GM18520 (cell line): ENCODE data around the gene HUWE1.
"Not testable (repeated sequence)": the region's sequence is repeated elsewhere in the genome, so short reads cannot be mapped to it uniquely, and the experiment has no call there.

Experiments
- ATAC-seq: cut with Tn5 transposase; IDR thresholded peaks from one replicate; pipeline ENCODE4 v1.9.1; 2021; ENCODE audit not compliant: unreplicated experiment

HUWE1 gene

GRCh38 chrX:53616946-53617345, 69.6 kb downstream of the HUWE1 start:
- ATAC-seq: no peak

DNA sequence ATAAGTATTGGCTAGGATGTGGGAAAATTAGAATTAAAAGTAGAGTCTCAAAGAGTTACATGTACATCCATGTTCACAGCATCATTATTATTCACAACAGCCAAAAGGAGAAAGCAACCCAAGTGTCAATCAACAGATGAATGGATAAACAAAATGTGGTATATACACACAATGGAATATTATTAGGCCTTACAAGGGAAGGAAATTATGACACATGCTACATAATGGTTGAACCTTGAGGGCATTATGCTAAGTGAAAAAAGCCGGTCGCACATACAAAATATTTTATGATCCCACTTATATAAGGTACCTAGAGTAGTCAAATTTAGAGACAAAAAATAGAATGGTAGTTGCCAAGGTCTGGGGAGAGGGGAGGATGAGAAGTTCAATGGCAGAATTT, 80.1 kb downstream of the HUWE1 start:
- no peak for ATAC-seq

GRCh38 chrX:53605004-53605403, 81.5 kb downstream of the HUWE1 start:
- no peak for ATAC-seq

GRCh38 chrX:53599781-53600396, 86.6 kb downstream of the HUWE1 start:
- ATAC-seq: no peak

- no peak for ATAC-seq
Measured at GRCh38 chrX:53598169-53598568, 88.3 kb downstream of the HUWE1 start.

DNA sequence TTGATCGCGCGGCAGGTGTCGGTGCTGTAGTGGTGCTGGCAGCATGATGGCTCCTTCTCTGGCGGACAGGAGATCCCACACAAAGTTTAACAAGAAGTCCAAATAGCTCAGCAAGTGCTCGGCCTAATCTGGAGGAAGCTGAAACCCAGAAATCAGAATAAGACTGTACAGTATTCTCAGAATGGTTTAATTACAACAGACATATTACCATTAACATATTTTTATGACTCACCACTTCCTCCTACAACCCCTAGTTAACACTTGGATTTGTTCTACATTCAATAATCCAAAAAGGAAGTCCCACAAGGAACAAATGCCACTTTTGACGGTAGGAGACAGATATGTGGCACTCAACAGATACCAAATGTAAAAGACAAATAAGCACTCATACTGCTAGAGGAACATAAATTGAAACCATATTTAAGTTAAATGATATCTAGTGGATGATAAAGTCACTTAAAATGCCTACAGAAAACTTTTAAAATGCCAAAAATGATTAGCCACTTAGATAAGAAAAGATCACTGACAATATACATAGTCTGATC, 91.2 kb downstream of the HUWE1 start:
- ATAC-seq: no peak

- no peak for ATAC-seq
Measured at GRCh38 chrX:53594354-53594753, 92.2 kb downstream of the HUWE1 start.

DNA sequence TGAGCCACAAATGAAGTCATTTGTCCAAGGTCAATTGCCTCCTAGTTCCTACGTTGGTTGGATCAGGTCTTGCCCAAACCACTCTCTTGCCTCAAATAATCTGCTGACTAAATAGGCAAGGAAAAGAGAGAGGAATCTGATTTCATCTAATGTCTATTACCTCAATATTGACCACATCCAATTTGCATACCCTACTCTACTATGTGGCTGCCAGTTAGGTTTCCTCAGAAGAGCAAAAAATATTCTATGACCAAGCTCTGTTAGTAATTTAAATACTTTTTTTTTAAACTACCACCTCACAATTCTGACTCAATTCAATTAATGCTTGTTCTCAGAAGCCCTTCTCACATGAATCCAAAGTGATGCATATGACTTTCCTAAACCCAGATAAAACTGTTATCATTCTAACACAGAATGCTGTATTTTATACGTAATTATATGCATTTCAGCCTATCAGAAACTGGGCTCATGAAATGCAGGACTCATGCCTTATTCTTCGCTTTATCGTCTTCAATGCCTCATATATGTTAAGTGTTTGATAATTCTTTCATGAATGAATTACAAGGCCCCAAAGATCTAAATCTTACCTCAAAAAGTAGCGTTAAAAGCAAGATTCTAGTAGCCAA, 98.6 kb downstream of the HUWE1 start:
- no peak for ATAC-seq

DNA sequence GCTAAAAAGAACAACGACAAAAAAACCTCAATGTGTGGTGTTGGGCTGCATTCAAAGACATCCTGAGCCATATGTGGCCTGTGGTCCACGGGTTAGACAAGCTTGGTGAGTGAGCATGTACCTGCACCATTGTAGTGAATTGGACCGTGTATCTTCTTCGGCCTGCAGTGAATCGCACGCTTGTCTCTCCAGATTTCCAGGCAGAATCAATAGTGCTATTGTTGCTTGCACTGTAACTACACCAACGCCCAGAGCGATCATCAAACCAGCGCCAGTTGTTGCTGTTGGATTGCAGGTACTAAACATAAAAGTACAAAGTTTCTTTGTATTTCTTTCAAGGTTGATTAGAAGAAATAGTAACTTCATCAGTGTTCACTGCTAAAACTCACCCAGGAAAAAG, 101.6 kb downstream of the HUWE1 start:
- no peak for ATAC-seq

GRCh38 chrX:53583571-53583970, 102.9 kb downstream of the HUWE1 start:
- no peak for ATAC-seq

- no peak for ATAC-seq
Measured at GRCh38 chrX:53580742-53581504, 105.6 kb downstream of the HUWE1 start.

DNA sequence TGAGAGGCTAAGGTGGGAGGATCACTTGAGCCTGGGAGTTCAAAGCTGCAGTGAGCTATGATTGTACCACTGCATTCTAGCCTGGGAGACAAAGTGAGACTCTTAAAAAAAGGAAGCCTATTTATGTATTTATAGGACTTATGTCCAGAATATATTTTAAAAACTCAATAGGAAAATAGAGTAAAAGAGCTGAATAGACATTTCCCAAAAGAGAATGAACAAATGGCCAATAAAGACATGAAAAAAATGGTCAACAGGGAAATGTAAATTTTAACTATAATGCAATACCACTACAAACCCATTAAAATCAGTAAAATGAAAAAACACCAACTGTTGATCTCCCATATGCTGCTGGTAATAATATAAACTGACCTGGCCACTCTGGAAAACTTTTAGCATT, 115.0 kb downstream of the HUWE1 start:
- ATAC-seq: no peak

- ATAC-seq: no peak
Measured at GRCh38 chrX:53563324-53563723, 123.2 kb downstream of the HUWE1 start.

DNA sequence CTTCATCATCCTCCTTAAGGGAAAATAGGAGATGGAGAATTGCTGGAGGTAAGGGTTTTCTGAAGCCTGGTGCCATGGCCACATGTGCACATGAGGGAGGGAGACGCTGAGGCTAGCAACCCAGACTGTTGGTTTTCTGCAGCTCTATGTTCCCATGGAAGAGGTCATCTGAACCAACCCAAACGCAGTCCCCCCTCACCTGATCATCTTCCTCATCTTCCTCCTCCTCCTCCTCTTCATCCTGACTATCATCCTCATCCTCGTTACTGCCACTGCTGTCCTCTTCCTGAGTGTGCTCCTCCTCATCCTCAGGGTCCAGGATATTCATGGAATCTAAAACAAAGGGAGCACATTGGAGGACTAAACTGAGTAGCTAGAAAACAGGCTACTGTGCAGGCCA, 124.6 kb downstream of the HUWE1 start:
- no peak for ATAC-seq

- no peak for ATAC-seq
Measured at GRCh38 chrX:53558646-53559045, 127.9 kb downstream of the HUWE1 start.

DNA sequence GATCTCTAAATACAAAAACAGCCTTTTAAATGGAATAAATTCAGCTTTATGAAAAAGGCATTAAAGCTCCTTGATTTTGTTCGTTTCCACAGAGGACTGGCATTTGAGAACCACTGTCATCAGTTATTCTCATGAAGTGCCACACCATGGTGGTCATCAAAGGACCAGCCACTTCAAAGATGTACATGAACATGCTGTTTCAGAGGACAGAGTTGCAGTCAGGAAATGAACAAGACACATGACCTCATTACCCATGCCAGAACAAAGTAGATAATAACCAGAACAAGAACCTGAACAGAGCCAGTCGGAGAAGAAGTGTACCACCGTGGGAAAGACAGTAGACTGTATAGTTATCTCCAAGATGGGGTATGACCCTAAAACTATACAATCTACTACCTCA, 129.7 kb downstream of the HUWE1 start:
- no peak for ATAC-seq

DNA sequence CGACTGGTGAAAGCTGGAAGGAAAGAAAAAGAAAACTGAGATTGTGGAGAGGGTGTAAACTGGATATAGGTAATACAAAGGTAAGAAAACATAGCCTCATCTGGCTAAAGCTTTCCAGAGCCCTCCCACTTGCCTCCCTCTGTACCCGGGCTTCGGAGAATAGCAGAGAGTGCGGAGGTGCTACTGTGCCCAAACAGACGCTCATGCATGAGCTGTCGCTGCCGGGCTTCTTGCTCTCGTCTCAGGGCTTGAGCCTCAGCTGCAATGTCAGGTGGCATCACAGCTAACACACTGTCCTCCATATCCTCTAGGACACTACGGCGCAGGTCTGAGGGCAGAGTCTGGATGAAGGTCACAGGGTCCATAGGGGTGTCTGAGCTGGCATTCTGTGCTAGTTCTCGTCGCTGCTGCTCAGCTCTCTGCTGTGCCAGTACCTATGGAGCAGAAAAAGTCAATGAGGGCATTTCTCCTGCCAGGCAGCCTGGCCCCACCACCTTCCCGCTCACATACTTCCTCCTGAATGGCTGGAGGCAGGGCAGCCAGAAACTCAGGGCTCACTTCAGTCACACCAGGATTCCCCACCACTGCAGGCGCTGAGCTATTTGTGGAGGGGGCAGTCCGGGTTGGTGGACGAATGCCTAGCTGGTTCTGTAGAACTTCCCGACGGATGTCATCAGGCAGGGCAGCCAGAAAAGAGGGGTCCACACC, 135.6 kb downstream of the HUWE1 start:
- ATAC-seq: no peak

DNA sequence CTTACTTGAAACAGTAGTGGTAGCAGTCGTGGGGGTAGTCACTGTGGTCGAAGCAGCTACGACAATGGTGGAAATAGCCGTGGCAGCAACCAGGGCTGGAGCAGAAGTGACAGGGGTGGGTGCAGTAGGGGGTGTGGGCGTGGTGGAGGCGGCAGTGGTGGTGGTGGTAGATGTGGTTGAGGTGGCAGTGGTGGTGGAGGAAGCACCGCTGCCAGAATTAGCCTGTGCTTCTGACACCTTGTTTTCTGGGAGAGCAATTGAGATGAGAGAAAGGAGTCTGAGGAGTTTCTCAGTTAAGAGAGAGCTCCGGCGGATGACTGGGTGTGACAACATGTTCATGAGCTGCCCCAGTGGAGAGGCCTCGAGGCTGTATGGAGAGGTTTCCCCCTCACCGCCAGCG, 138.9 kb downstream of the HUWE1 start:
- ATAC-seq: no peak

DNA sequence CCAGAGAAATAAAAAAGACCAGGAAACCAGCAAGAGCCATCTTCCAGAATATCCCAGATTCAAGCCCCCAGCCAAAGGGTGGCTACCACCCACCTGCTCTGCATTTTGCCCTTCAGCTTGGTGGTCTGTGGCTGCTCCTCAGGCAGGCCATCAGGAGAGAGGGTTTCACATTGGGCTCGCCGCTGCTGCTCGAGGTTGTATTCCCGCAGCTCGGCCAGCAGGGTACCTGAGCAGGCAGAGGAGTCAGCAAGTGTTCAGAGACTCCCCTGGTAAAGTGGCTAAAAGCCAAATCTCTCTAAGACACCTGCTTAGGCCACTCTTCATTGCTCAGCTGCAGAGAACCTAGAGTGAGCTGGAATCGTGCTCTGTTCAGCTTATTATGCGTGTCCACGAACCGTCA, 141.6 kb downstream of the HUWE1 start:
- ATAC-seq: no peak

- no peak for ATAC-seq
Measured at GRCh38 chrX:53538781-53539180, 147.7 kb downstream of the HUWE1 start.

DNA sequence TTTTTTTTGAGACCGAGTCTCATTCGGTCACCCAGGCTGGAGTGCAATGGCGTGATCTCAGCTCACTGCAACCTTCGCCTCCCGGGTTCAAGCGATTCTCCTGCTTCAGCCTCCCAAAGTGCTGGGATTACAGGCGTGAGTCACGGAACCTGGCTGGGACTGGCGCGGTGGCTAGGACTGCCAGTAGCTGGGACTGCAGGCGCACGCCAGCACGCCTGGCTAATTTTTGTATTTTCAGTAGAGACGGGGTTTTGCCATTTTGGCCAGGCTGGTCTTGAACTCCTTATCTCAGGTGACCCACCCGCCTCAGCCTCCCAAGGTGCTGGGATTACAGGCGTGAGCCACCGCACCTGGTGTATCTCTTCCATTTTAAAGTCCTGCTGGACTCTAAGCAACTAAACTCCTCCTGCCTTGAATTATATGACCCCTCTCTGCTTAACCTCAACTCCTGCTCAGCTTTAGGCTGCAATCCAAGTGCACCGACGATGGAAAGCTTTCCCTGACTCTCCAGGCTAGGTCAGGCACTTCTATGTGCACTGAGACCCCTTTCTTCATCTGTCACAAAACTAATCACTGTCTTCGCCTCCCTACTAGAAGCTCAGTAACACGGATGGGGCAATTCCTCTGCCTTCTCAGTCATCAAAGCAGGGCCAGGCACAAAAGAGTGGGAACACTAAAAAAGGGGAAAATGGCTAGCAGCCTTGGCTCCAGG, 155.1 kb downstream of the HUWE1 start:
- ATAC-seq: not testable (repeated sequence)
